HepG2 (cell line): ENCODE data around the gene ATP7B. TPM values are rescaled to one million over a fixed set of nuclear protein-coding genes. Genes with fewer than 3 reads are reported as not detected.

Experiments
- ATAC-seq: fragments of 200-7000 bp; cut with Tn5 transposase; 3 replicates; pipeline ENCODE4 v1.9.1; 2020; ENCODE audit warnings: mild to moderate bottlenecking, moderate library complexity
- BruUV-seq: library from RNA; stranded (reverse); fragments of 400-500 nt; replicated peaks from 2 replicates; lab custom pipeline; 2021; lab: Mats Ljungman, UMichigan
- CTCF ChIA-PET: fragments of 300-600 bp; formaldehyde crosslinking; extraction: SDS; loops from one replicate; lab custom pipeline; 2021; ENCODE audit warnings: low total read pairs, inconsistent platforms, low intra/inter-chr PET ratio; lab: Yijun Ruan, JAX
- POLR2A ChIA-PET: fragments of 350-600 bp; sonication (Branson Sonifier 250); formaldehyde crosslinking; loops from one replicate; lab custom pipeline; 2020; ENCODE audit warnings: antibody characterized with exemption, inconsistent platforms; lab: Yijun Ruan, JAX
- DNase-seq: peaks from one replicate; pipeline ENCODE4 v3.0.0-alpha.2; 2015; ENCODE audit warnings: low spot score
- FAIRE-seq: peaks from 3 replicates; lab custom pipeline; 2011; peaks lifted over from hg19 to GRCh38; lab: Jason Lieb, UNC
- H2AFZ ChIP-seq: one replicate; pipeline ENCODE4 v1.6.1; 2011; ENCODE audit warnings: low read length, inconsistent platforms
- H3K27ac ChIP-seq: fragments of 300-600 bp; 3 replicates; pipeline ENCODE4 v1.8.0; 2011; ENCODE audit warnings: mixed run types, mild to moderate bottlenecking, mixed read lengths, low read length, inconsistent platforms; ENCODE audit not compliant: insufficient read depth; ENCODE audit errors: extremely low read length
- H3K27me3 ChIP-seq, 2 experiments: fragments of 200-600 bp in 1 of 2; 2 replicates in 1 of 2; 3 replicates in 1 of 2; pipeline versions ENCODE4 v1.6.0 to v1.8.0; 2011; ENCODE audit warnings: low read length in 2 of 2, mild to moderate bottlenecking in 2 of 2, moderate library complexity in 2 of 2, inconsistent platforms in 1 of 2; ENCODE audit not compliant: insufficient read depth in 2 of 2, control insufficient read depth in 1 of 2
- H3K36me3 ChIP-seq, 2 experiments: fragments of 200-600 bp in 1 of 2; replicated peaks in 1 of 2; 2 replicates in 1 of 2; 3 replicates in 1 of 2; pipeline versions ENCODE4 v1.5.1 to v1.8.0; 2011; ENCODE audit warnings: low read length in 2 of 2, inconsistent platforms in 1 of 2; ENCODE audit not compliant: insufficient read depth in 2 of 2, control insufficient read depth in 1 of 2
- H3K4me1 ChIP-seq: 2 replicates; pipeline ENCODE4 v1.5.1; 2012; ENCODE audit warnings: low read length, inconsistent platforms; ENCODE audit not compliant: insufficient read depth
- H3K4me2 ChIP-seq: 2 replicates; pipeline ENCODE4 v1.6.0; 2011; ENCODE audit warnings: low read depth, low read length, inconsistent platforms
- H3K4me3 ChIP-seq, 3 experiments: fragments of 200-600 bp in 1 of 3; sonication (generic), shearing (Covaris generic) in 1 of 3; replicated peaks in 1 of 3; 2 replicates each; pipeline ENCODE4 v1.5.1; 2011 to 2016; ENCODE audit warnings: low read length in 3 of 3, inconsistent platforms in 2 of 3, low read depth in 2 of 3, mild to moderate bottlenecking in 2 of 3, control low read depth in 1 of 3, mixed read lengths in 1 of 3; ENCODE audit not compliant: insufficient read depth in 1 of 3
- H3K79me2 ChIP-seq: one replicate; pipeline ENCODE4 v1.6.1; 2011; ENCODE audit warnings: low read length, inconsistent platforms; ENCODE audit not compliant: insufficient read depth
- H3K9ac ChIP-seq: 2 replicates; pipeline ENCODE4 v1.6.0; 2011; ENCODE audit warnings: mild to moderate bottlenecking, low read depth, low read length, inconsistent platforms; ENCODE audit not compliant: insufficient read depth
- H3K9me3 ChIP-seq: 2 replicates; pipeline ENCODE4 v1.5.1; 2012; ENCODE audit warnings: mild to moderate bottlenecking, low read length
- H4K20me1 ChIP-seq: 2 replicates; pipeline ENCODE4 v1.6.0; 2011; ENCODE audit warnings: inconsistent platforms, mild to moderate bottlenecking, low read length, moderate library complexity; ENCODE audit not compliant: insufficient read depth
- BORCS8-MEF2B ChIP-seq: sonication (generic); formaldehyde crosslinking; IDR thresholded peaks from 2 replicates; pipeline ENCODE4 v1.8.0; 2022; ENCODE audit warnings: mild to moderate bottlenecking, missing genetic modification reagents
- ERF ChIP-seq: IDR thresholded peaks from 2 replicates; pipeline ENCODE4 v1.6.1; 2018; ENCODE audit warnings: missing biosample characterization, missing genetic modification reagents
- GTF3A ChIP-seq: sonication (generic); formaldehyde crosslinking; conservative IDR thresholded peaks from 2 replicates; pipeline ENCODE4 v1.4.0; 2020; ENCODE audit warnings: mild to moderate bottlenecking, missing genetic modification reagents
- HOXA5 ChIP-seq: sonication (generic); formaldehyde crosslinking; IDR thresholded peaks from 2 replicates; pipeline ENCODE4 v1.4.0; 2020; ENCODE audit warnings: missing genetic modification reagents
- IRF2 ChIP-seq: IDR thresholded peaks from 2 replicates; pipeline ENCODE4 v1.6.1; 2018; ENCODE audit warnings: missing genetic modification reagents, missing compliant biosample characterization
- JUNB ChIP-seq: sonication (generic); formaldehyde crosslinking; IDR thresholded peaks from 2 replicates; pipeline ENCODE4 v1.8.0; 2022; ENCODE audit warnings: missing genetic modification reagents, mild to moderate bottlenecking, borderline replicate concordance
- KDM2A ChIP-seq: sonication (generic); formaldehyde crosslinking; IDR thresholded peaks from 2 replicates; pipeline ENCODE4 v1.4.0; 2020; ENCODE audit warnings: low read depth, missing genetic modification reagents, borderline replicate concordance
- KLF15 ChIP-seq: sonication (generic); formaldehyde crosslinking; IDR thresholded peaks from 2 replicates; pipeline ENCODE4 v1.8.1; 2023; ENCODE audit warnings: borderline replicate concordance, mild to moderate bottlenecking, inconsistent platforms, missing genetic modification reagents, mixed read lengths
- POLR2A ChIP-seq, 2 experiments: IDR thresholded peaks; 2 replicates each; pipeline ENCODE4 v1.6.1; 2011; ENCODE audit warnings: low read depth in 2 of 2, low read length in 2 of 2, mild to moderate bottlenecking in 1 of 2, moderate library complexity in 1 of 2; ENCODE audit not compliant: insufficient read depth in 1 of 2
- RBAK ChIP-seq: sonication (generic); formaldehyde crosslinking; IDR thresholded peaks from 2 replicates; pipeline ENCODE4 v1.5.1; 2020; ENCODE audit warnings: mild to moderate bottlenecking, missing genetic modification reagents
- SMAD3 ChIP-seq: sonication (generic); formaldehyde crosslinking; IDR thresholded peaks from 2 replicates; pipeline ENCODE4 v1.4.0; 2020; ENCODE audit warnings: missing genetic modification reagents
- SRY ChIP-seq: sonication (generic); formaldehyde crosslinking; IDR thresholded peaks from 2 replicates; pipeline ENCODE4 v1.8.0; 2022; ENCODE audit warnings: mild to moderate bottlenecking, missing genetic modification reagents
- ZBTB8A ChIP-seq: sonication (generic); formaldehyde crosslinking; IDR thresholded peaks from 2 replicates; pipeline ENCODE4 v1.4.0; 2020; ENCODE audit warnings: mild to moderate bottlenecking, low read depth, missing genetic modification reagents, borderline replicate concordance
- ZFYVE20 ChIP-seq: sonication (generic); formaldehyde crosslinking; IDR thresholded peaks from 2 replicates; pipeline ENCODE4 v1.8.0; 2023; ENCODE audit warnings: low read depth, mild to moderate bottlenecking, moderate library complexity, missing genetic modification reagents, borderline replicate concordance
- ZNF124 ChIP-seq: sonication (generic); formaldehyde crosslinking; IDR thresholded peaks from 2 replicates; pipeline ENCODE4 v1.4.0; 2020; ENCODE audit warnings: missing genetic modification reagents
- ZNF563 ChIP-seq: sonication (generic); formaldehyde crosslinking; IDR thresholded peaks from 2 replicates; pipeline ENCODE4 v1.8.0; 2022; ENCODE audit warnings: mild to moderate bottlenecking, moderate library complexity, missing genetic modification reagents
- ZNF891 ChIP-seq: sonication (generic); formaldehyde crosslinking; IDR thresholded peaks from 2 replicates; pipeline ENCODE4 v1.5.0; 2020; ENCODE audit warnings: mild to moderate bottlenecking, missing genetic modification reagents
- ZSCAN21 ChIP-seq: sonication (generic); formaldehyde crosslinking; IDR thresholded peaks from 2 replicates; pipeline ENCODE4 v1.8.0; 2022; ENCODE audit warnings: mild to moderate bottlenecking, missing genetic modification reagents, moderate library complexity, borderline replicate concordance
- WGBS: methylation state at CpG from one replicate; pipeline ENCODE4 v1.1.6; 2017; ENCODE audit warnings: low lambda C conversion rate; 5-methylcytosine and 5-hydroxymethylcytosine counted together
- in situ Hi-C: cut with HindIII; loops from 2 replicates; pipeline ENCODE4 v1.10.0; 2017; ENCODE audit warnings: low pct_unique_long_range_greater_than_20kb; ENCODE audit not compliant: extremely low pct_ligation_motif_present
- intact Hi-C: fragments of 100-400 bp; cut with micrococcal nuclease; formaldehyde crosslinking; loops from one replicate; pipeline ENCODE4 v1.10.0; 2022; ENCODE audit not compliant: unreplicated experiment
- polyA plus RNA-seq, 8 experiments: library from polyadenylated mRNA; depleted of rRNA in 3 of 8; stranded (reverse) in 7 of 8; unstranded in 1 of 8; fragments of >200 nt; fragmentation: Illumina TruSeq in 4 of 8; extraction: Trizol in 4 of 8; gene quantifications; 2 replicates each; pipeline versions ENCODE4 v1.2.1 to v1.2.3, GENCODE V29; 2011 to 2016; ENCODE audit warnings: low read depth in 4 of 8, missing spikeins in 1 of 8, mixed read lengths in 1 of 8; ENCODE audit not compliant: insufficient read depth in 1 of 8
- total RNA-seq, 5 experiments: library from RNA; depleted of rRNA; stranded (reverse); fragments of >200 nt; fragmentation: Illumina TruSeq; extraction: Trizol; gene quantifications; 2 replicates each; pipeline ENCODE4 v1.2.3, GENCODE V29; 2016; ENCODE audit warnings: low read depth in 1 of 5
- TF ChIP-seq, protein P1 (sequence below): IDR thresholded peaks from 2 replicates; pipeline ENCODE4 v1.6.1; 2016; ENCODE audit warnings: mild to moderate bottlenecking, missing biosample characterization, missing genetic modification reagents
- TF ChIP-seq, protein P2 (sequence below), 2 experiments: sonication (generic) in 1 of 2; formaldehyde crosslinking in 1 of 2; IDR thresholded peaks; 2 replicates each; pipeline versions ENCODE4 v1.5.1 to v1.6.1; 2011 to 2020; ENCODE audit warnings: borderline replicate concordance in 1 of 2, low read depth in 1 of 2, low read length in 1 of 2, mild to moderate bottlenecking in 1 of 2, missing genetic modification reagents in 1 of 2, moderate library complexity in 1 of 2
- TF ChIP-seq, protein P3 (sequence below): sonication (generic); formaldehyde crosslinking; IDR thresholded peaks from 2 replicates; pipeline ENCODE4 v1.4.0; 2020; ENCODE audit warnings: mild to moderate bottlenecking, missing genetic modification reagents

ATP7B gene
- total and polyA plus RNA-seq, 2 of the 13 experiments (the other 11 are each of a cell fraction or from before 2014, with no cell fraction given) = 31.8 to 57.4 TPM

DNA sequence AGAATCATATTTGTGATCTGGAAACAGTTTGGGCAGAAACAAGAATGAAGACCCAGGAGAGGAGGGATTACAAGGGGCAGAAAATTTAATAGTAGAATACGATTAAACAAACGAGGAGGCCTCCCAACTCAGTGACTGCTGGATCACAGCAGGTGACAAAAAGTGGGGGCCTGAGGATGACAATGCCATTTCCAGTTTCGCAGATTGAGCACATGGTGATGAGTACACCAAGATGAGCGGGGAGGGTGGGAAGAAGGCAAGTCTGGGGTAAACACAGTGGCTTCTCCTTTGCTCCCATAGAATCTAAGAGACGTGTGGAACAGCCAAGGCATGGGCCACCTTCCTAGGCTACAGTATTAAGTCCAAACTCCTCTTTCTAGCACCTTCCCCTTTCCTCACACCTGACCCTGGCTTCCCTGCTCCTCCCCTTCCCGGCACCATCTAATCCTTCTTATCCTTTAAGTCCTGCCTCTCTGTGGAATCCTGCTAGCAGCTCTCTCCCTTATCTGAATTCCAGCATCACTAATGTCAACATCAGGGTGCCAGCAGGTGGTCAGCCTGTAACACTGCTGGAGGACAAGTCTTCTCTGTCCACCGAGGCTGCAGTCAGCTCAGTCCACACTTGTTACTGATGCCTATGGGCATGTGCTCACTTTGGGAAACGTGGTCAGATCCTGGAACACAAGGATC lies 13.5 kb downstream of the ATP7B start:
- 35% methylated on average over 8 of the region's 8 CpGs for WGBS
- POLR2A ChIA-PET = interaction anchor here (1.0 to 3.4 kb wide), 9 partner anchors 10 to 130 kb away, joined by 3 to 32 read pairs (median 12); partner anchors contain the start of genes ALG11, ATP7B and NEK5
- no peak overlapping the region for H2AFZ ChIP-seq
- H3K9ac ChIP-seq = 0 out of 2 replicates have a peak overlapping the region, but pooled peaks have one; percentile 41
- peaks cover 0 to 6% of the 10 kb centered on the region in 2 experiments; a peak in 2 of 5 replicates for H3K36me3 ChIP-seq
- in situ Hi-C loops = no loop called here
- peak overlapping the region; percentile 79 for H3K27ac ChIP-seq
- H3K4me1 ChIP-seq = peaks cover 81% of the 10 kb centered on the region
- no TSS peak for BruUV-seq
- H3K4me3 ChIP-seq = no peak overlapping the region; a peak in 1 of 6 replicates
- ATAC-seq (peak; percentile 84), FAIRE-seq (peak; percentile 79), DNase-seq (peak; percentile 90)
- CTCF ChIA-PET = interaction anchor here (1.4 to 1.8 kb wide), 2 partner anchors 29 to 131 kb away, joined by 3 to 8 read pairs; partner anchors contain the start of gene NEK5
- no peaks in the 10 kb centered on the region for H3K27me3 ChIP-seq
- intact Hi-C loops = no loop called here
- H4K20me1 ChIP-seq = peaks cover 28% of the 10 kb centered on the region
- H3K79me2 ChIP-seq = peaks cover 98% of the 10 kb centered on the region
- H3K9me3 ChIP-seq = no peaks in the 10 kb centered on the region
- H3K4me2 ChIP-seq = peak overlapping the region; percentile 75
- TF ChIP-seq, protein P1, sequence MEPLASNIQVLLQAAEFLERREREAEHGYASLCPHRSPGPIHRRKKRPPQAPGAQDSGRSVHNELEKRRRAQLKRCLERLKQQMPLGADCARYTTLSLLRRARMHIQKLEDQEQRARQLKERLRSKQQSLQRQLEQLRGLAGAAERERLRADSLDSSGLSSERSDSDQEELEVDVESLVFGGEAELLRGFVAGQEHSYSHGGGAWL = no peak
- TF ChIP-seq JUNB (no peak), BORCS8-MEF2B (CRISPR knock-in tag) (peak; percentile 25; the same call in 1 of the 2 replicates), KLF15 (no peak), KDM2A (peak; percentile 56; the same call in 1 of the 2 replicates), ZNF124 (CRISPR knock-in tag) (no peak), ZNF563 (CRISPR knock-in tag) (peak; percentile 71; the same call in 1 of the 2 replicates), SRY (CRISPR knock-in tag) (no peak), SMAD3 (CRISPR knock-in tag) (peak; percentile 81; the same call in 1 of the 2 replicates), ZFYVE20 (CRISPR knock-in tag) (no peak), RBAK (CRISPR knock-in tag) (no peak), POLR2A (IDR thresholded peaks at IDR 0.05; ENCODE audit: insufficient read depth in 1 of 2, low read depth in 2 of 2, low read length in 2 of 2) (0 out of 4 replicates have a peak, but pooled peaks of 1 of the 2 experiments have one; percentile 30), IRF2 (CRISPR knock-in tag) (peak; percentile 80), ZBTB8A (CRISPR knock-in tag) (no peak), HOXA5 (CRISPR knock-in tag) (no peak), ERF (CRISPR knock-in tag) (peak; percentile 74; the same call in 1 of the 2 replicates), GTF3A (CRISPR knock-in tag) (no peak), ZSCAN21 (CRISPR knock-in tag) (peak; percentile 63; the same call in 1 of the 2 replicates), ZNF891 (CRISPR knock-in tag) (no peak; the same call in 1 of the 2 replicates)
- TF ChIP-seq, protein P2, sequence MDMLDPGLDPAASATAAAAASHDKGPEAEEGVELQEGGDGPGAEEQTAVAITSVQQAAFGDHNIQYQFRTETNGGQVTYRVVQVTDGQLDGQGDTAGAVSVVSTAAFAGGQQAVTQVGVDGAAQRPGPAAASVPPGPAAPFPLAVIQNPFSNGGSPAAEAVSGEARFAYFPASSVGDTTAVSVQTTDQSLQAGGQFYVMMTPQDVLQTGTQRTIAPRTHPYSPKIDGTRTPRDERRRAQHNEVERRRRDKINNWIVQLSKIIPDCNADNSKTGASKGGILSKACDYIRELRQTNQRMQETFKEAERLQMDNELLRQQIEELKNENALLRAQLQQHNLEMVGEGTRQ (IDR thresholded peaks at IDR 0.05; ENCODE audit: low read depth, low read length) = no peak
- TF ChIP-seq, protein P2 (CRISPR knock-in tag; IDR thresholded peaks at IDR 0.05; ENCODE audit: borderline replicate concordance) = no peak
- TF ChIP-seq, protein P3, sequence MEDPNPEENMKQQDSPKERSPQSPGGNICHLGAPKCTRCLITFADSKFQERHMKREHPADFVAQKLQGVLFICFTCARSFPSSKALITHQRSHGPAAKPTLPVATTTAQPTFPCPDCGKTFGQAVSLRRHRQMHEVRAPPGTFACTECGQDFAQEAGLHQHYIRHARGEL (CRISPR knock-in tag) = no peak
